Small intestine (tissue), 7 donors: ENCODE results near the gene CPZ. TPM values are rescaled to one million over a fixed set of nuclear protein-coding genes. Genes with fewer than 3 reads are reported as not detected.

Source experiments
- DNase-seq, 2 donors: peaks; one replicate each; pipeline versions ENCODE4 v3.0.0 to v3.0.0-alpha.2; 2013
- FAIRE-seq: peaks from 2 replicates; lab custom pipeline; 2012; peaks lifted over from hg19 to GRCh38; lab: Jason Lieb, UNC
- H3K27ac ChIP-seq, 3 donors: one replicate each; pipeline ENCODE4 v1.5.1; 2013; ENCODE audit warnings: low read length in 2 of 3, mild to moderate bottlenecking in 2 of 3, control low read depth in 1 of 3, inconsistent platforms in 1 of 3, low read depth in 1 of 3, moderate library complexity in 1 of 3
- H3K27me3 ChIP-seq, 3 donors: one replicate each; pipeline ENCODE4 v1.6.1; 2013; ENCODE audit warnings: low read length in 3 of 3, inconsistent platforms in 1 of 3; ENCODE audit not compliant: control insufficient read depth in 3 of 3, insufficient read depth in 3 of 3
- H3K36me3 ChIP-seq, 3 donors: one replicate each; pipeline ENCODE4 v1.6.1; 2013; ENCODE audit warnings: low read length in 3 of 3, inconsistent platforms in 1 of 3, low read depth in 1 of 3, mild to moderate bottlenecking in 1 of 3, moderate library complexity in 1 of 3; ENCODE audit not compliant: control insufficient read depth in 3 of 3, insufficient read depth in 2 of 3
- H3K4me1 ChIP-seq, 3 donors: one replicate each; pipeline ENCODE4 v1.6.1; 2013; ENCODE audit warnings: low read length in 2 of 3, inconsistent platforms in 1 of 3, low read depth in 1 of 3, mild to moderate bottlenecking in 1 of 3, moderate library complexity in 1 of 3; ENCODE audit not compliant: control insufficient read depth in 3 of 3, insufficient read depth in 2 of 3
- H3K4me3 ChIP-seq, 3 donors: one replicate each; pipeline ENCODE4 v1.5.1; 2013; ENCODE audit warnings: low read length in 3 of 3, control low read depth in 1 of 3, inconsistent platforms in 1 of 3, low read depth in 1 of 3, mild to moderate bottlenecking in 1 of 3, moderate library complexity in 1 of 3
- H3K9me3 ChIP-seq, 2 donors: one replicate each; pipeline ENCODE4 v1.6.1; 2013; ENCODE audit warnings: low read depth in 1 of 2, low read length in 1 of 2; ENCODE audit not compliant: control insufficient read depth in 2 of 2, insufficient read depth in 1 of 2
- WGBS, 3 donors: extraction: QIAGEN DNeasy Blood & Tissue Kit; methylation state at CpG; one replicate each; pipeline ENCODE4 v1.1.7; 2013; 5-methylcytosine and 5-hydroxymethylcytosine counted together
- polyA plus RNA-seq, 4 donors: library from polyadenylated mRNA; stranded (reverse) in 3 of 4; unstranded in 1 of 4; fragments of 200-250 nt in 3 of 4; fragments of 120-200 nt in 1 of 4; gene quantifications; one replicate each; pipeline versions ENCODE4 v1.2.1 to v1.2.3, GENCODE V29; 2013
- donor health status: healthy with polysubstance abuse.
- donor health status: control.
- donor health status: control.
- donor health status: Bipolar disorder and iron deficiency.
- donor health status: healthy.

Gene CPZ
- polyA plus RNA-seq, 4 donors, result 0.27 to 3.8 (median 1.7) TPM; not detected in 1

DNA sequence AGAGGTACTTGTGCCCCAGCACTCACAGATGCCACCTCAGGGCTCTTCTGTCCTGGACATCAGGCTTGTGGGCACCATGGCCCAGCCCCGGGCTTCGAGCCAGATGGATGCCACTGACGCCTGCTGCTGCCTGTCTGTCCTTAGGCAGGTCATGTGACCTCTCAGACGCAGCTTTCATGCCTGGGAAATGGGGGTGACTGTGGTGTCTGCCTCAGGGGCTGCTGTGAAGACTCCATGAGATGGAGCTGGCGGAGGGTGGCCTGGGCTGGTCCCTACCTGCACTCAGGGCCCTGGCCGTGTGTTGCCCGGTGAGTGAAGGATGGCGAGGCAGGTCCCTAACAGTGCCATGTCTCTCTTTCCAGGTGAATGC is 6.5 kb downstream of the CPZ start:
- Histone ChIP-seq H3K36me3 (no peaks in the 10 kb centered on the region), H3K27me3 (peaks cover 0 to 4% (median 3%) of the 10 kb centered on the region in 3 donors), H3K27ac (no peak overlapping the region), H3K9me3 (no peaks in the 10 kb centered on the region), H3K4me1 (peaks cover 0 to 4% (median 0%) of the 10 kb centered on the region in 3 donors), H3K4me3 (no peak overlapping the region)
- DNase-seq (no peak), FAIRE-seq (no peak)
- WGBS, 3 donors, result 71 to 83% (median 78%) methylated on average over 8 of the region's 8 CpGs

DNA sequence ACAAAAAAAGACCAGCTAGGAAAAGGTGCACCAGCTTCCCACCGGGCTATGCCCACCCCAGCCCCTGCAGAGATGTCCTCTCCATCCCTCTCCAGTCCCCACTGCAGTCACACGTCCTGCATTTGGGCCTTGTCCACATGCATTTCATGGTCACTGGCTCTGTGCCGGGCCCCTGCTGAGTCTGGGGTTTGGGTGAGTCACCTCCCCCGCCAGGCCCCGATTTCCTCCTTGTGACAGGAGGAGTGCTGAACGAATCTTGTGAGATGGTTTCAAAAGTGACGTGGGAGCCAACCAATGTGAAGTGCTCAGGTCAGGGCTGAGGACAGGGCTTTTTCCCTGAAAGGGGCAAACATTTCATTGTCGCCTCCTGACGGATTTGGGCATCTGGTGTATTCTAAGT is 7.1 kb downstream of the CPZ start:
- Histone ChIP-seq H3K27ac (no peak overlapping the region), H3K4me3 (no peak overlapping the region), H3K27me3 (no peaks in the 10 kb centered on the region), H3K9me3 (no peaks in the 10 kb centered on the region), H3K36me3 (no peaks in the 10 kb centered on the region), H3K4me1 (peaks cover 0 to 4% (median 0%) of the 10 kb centered on the region in 3 donors)
- no peak for FAIRE-seq
- WGBS, 3 donors, result 64 to 79% (median 73%) methylated on average over 9 of the region's 9 CpGs
- DNase-seq, result no peak

DNA sequence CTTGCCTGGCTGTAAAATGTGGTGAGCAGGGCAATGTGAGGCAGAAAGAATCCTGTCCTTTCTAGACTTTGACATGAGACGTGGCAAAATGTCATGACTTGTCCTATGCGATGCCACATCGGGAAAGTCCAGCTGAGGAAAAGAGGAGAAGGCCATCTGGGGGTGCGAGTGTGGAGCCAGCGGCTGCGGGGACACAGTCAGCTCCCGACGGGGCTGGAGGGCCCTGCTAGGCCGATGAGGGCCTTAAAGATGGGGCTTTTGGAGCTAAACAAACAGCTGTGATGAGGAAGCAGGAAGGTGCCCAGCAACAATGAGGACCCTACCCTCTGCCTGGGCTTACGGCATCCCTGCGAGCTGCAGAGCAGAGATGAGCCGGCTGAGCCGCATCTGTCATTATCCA is 7.7 kb downstream of the CPZ start:
- Histone ChIP-seq H3K4me3 (no peak overlapping the region), H3K4me1 (peaks cover 0 to 3% (median 0%) of the 10 kb centered on the region in 3 donors), H3K36me3 (no peaks in the 10 kb centered on the region), H3K27ac (no peak overlapping the region), H3K9me3 (no peaks in the 10 kb centered on the region), H3K27me3 (no peaks in the 10 kb centered on the region)
- WGBS, 3 donors, result 84 to 86% (median 85%) methylated on average over 13 of the region's 13 CpGs
- FAIRE-seq, result no peak
- no peak for DNase-seq

DNA sequence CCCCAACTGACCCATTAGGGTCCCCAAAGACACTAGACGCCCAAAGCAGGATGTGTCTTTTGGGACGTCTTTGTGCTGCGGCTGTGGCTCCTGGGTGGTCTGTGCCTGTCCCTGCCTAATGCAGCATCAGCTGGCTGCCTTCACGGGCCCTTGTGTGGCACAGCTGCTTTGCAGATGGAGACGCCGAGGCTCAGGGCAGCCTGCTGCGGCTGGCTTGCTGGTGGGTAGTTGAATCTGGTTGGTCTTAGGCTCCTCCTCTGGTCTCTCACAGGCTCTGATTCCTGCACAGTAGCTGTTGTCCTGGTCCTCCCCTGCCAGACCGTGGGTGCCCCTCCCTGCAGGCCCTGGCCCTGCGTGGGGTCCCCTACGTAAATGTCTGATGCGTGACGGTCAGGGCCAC is 8.1 kb downstream of the CPZ start:
- Histone ChIP-seq H3K4me3 (no peak overlapping the region), H3K36me3 (no peaks in the 10 kb centered on the region), H3K27ac (no peak overlapping the region), H3K4me1 (no peaks in the 10 kb centered on the region), H3K27me3 (no peaks in the 10 kb centered on the region), H3K9me3 (no peaks in the 10 kb centered on the region)
- WGBS, 3 donors, result 78 to 87% (median 82%) methylated on average over 11 to 12 of the region's 12 CpGs
- FAIRE-seq (no peak), DNase-seq (no peak)

DNA sequence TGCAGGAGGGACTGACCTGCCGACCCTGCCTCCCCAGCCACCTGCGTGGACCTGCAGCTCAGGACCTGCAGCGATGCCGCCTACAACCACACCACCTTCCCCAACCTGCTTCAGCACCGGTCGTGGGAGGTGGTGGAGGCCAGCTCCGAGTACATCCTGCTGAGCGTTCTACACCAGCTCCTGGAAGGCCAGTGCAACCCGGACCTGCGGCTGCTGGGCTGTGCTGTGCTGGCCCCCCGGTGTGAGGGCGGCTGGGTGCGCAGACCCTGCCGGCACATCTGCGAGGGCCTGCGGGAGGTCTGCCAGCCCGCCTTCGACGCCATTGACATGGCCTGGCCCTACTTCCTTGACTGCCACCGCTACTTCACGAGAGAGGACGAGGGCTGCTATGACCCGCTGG is 8.5 kb downstream of the CPZ start:
- H3K4me3 ChIP-seq, result no peak overlapping the region
- no peaks in the 10 kb centered on the region for H3K4me1 ChIP-seq
- no peaks in the 10 kb centered on the region for H3K27me3 ChIP-seq
- H3K9me3 ChIP-seq, result no peaks in the 10 kb centered on the region
- WGBS, 3 donors, result 85 to 93% (median 91%) methylated on average over 23 of the region's 23 CpGs
- DNase-seq (no peak), FAIRE-seq (no peak)
- H3K36me3 ChIP-seq, result no peaks in the 10 kb centered on the region
- no peak overlapping the region for H3K27ac ChIP-seq

DNA sequence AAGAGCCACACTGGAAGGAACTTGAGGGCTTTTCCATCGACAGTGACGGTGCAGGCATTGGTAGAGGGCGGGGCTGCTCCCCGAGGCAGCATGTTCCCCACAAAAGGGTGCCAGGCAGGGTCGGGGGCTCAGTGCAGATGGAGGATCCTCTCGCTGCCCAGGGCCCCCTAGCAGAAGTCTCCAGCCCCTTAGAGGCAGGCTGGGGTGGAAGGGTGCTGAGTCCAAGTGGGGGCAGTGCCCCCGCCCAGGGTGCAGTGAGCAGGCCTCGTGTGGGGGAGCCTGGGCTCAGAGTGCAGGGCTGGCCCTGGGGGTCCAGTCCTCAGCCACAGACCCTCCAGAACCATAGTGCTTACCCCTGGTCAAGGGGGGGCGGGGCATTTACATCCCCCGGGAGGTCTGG is 9.0 kb downstream of the CPZ start:
- H3K36me3 ChIP-seq, result no peaks in the 10 kb centered on the region
- H3K4me3 ChIP-seq, result no peak overlapping the region
- no peak overlapping the region for H3K27ac ChIP-seq
- WGBS, 3 donors, result 76 to 81% (median 77%) methylated on average over 10 of the region's 10 CpGs
- H3K4me1 ChIP-seq, result no peaks in the 10 kb centered on the region
- H3K9me3 ChIP-seq, result no peaks in the 10 kb centered on the region
- no peaks in the 10 kb centered on the region for H3K27me3 ChIP-seq
- no peak for FAIRE-seq
- no peak for DNase-seq

DNA sequence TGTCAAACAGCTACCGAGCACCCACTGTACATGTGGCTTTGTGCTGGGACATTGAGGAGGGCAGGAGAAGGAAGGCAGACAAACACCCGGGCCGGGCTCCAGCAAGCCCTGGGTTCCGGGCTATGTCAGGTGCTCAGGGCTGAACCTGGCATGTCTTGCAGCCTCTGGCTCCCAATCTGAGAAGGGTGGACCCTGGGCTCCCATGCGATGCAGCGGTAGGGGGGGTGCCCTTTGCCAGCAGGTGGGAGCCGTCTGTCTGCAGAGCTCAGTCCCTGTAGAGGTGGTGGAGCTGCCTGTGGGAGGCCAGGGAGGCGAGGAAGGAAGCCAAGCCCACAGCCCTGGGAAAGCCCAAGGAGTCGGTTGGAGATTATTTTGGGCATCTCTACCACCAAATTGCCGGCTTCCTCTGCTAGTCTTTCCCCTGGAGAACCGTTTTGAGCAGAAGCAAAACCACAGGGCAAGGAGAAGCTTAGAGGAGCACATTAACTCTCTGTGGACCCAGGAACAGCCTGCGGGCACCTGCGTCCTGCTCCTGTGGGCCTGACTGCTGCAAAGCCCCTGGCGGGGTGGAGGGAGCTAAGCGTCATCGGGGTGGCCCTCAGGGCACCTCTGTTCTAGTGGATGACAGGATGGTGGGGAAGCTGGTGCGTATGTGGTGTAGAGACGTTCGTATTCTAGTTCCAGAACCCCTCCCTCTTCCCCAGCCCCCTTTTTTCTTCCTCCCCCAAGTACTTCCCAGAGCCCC is 10.3 kb downstream of the CPZ start:
- FAIRE-seq (no peak), DNase-seq (no peak)
- Histone ChIP-seq H3K27ac (no peak overlapping the region), H3K9me3 (no peaks in the 10 kb centered on the region), H3K4me3 (no peak overlapping the region), H3K36me3 (no peaks in the 10 kb centered on the region), H3K27me3 (no peaks in the 10 kb centered on the region), H3K4me1 (no peaks in the 10 kb centered on the region)
- 71 to 75% (median 73%) methylated on average over 17 to 19 of the region's 19 CpGs for WGBS, 3 donors

DNA sequence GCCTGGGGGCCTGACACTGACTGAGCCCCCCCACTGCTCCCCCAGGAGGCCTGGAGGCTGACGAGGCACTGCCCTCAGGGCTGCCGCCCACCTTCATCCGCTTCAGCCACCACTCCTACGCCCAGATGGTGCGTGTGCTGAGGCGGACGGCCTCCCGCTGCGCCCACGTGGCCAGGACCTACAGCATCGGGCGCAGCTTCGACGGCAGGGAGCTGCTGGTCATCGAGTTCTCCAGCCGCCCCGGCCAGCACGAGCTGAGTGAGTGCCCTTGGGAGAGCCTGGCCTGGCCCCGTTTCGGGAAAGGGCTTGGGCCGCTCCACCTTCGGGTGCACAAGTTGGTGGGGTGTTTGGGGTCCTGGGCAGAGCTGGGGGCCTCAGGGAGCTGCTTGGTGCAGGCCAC is 11.4 kb downstream of the CPZ start:
- Histone ChIP-seq H3K27ac (no peak overlapping the region), H3K27me3 (no peaks in the 10 kb centered on the region), H3K9me3 (no peaks in the 10 kb centered on the region), H3K4me3 (no peak overlapping the region), H3K4me1 (no peaks in the 10 kb centered on the region), H3K36me3 (no peaks in the 10 kb centered on the region)
- 85 to 86% (median 85%) methylated on average over 22 of the region's 22 CpGs for WGBS, 3 donors
- FAIRE-seq (no peak), DNase-seq (no peak)

DNA sequence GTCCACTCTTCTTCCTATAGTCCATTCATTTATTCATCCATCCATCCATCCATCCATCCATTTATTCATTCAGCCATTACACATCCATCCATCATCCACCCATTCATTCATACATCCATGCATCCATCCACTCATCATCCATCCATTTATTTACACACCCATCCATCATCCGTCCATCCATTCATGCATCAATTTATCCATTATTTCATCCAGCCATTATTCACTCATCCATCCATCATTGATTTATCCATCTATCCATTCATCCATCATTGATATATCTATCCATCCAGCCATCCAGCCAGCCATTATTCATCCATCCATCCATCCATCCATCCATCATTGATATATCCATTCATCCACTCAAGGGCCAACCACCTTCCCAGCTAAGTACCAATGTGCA is 12.7 kb downstream of the CPZ start:
- H3K36me3 ChIP-seq, result no peaks in the 10 kb centered on the region
- 95 to 98% (median 97%) methylated on average over 1 of the region's 1 CpG for WGBS, 3 donors
- FAIRE-seq (no peak), DNase-seq (no peak)
- H3K4me3 ChIP-seq, result no peak overlapping the region
- H3K9me3 ChIP-seq, result no peaks in the 10 kb centered on the region
- H3K27me3 ChIP-seq, result no peaks in the 10 kb centered on the region
- no peaks in the 10 kb centered on the region for H3K4me1 ChIP-seq
- no peak overlapping the region for H3K27ac ChIP-seq
